ENCODE measurements around the gene SCFD2. TPM values are rescaled to one million over a fixed set of nuclear protein-coding genes. Genes with fewer than 3 reads are reported as not detected.

Gene SCFD2
- total RNA-seq, 6 experiments from 2014 or later: 35.2 to 46.7 (median 41.5) TPM

- Mint-ChIP-seq H3K4me1 (ENCODE audit: low read depth) (peaks cover 17% of the 10 kb centered on the region), H3K36me3 (ENCODE audit: low read depth) (peaks cover 22% of the 10 kb centered on the region), H3K27me3 (ENCODE audit: insufficient read depth) (peaks cover 2% of the 10 kb centered on the region), H3K27ac (no peak overlapping the region), H3K9me3 (no peaks in the 10 kb centered on the region), H3K4me3 (no peak overlapping the region)
- no peak for DNase-seq
- TF ChIP-seq CTCF (IDR thresholded peaks at IDR 0.05): no peak
Measured at GRCh38 chr4:52883183-52883621, 482.7 kb downstream of the SCFD2 start.

GRCh38 chr4:52880994-52881393 is 484.9 kb downstream of the SCFD2 start:
- peaks cover 3% of the 10 kb centered on the region for H3K27me3 Mint-ChIP-seq (ENCODE audit: insufficient read depth)
- DNase-seq: no peak
- TF ChIP-seq CTCF (IDR thresholded peaks at IDR 0.05): no peak
- H3K36me3 Mint-ChIP-seq (ENCODE audit: low read depth): peaks cover 11% of the 10 kb centered on the region
- no peak overlapping the region for H3K27ac Mint-ChIP-seq
- H3K4me1 Mint-ChIP-seq (ENCODE audit: low read depth): peaks cover 17% of the 10 kb centered on the region
- H3K4me3 Mint-ChIP-seq: no peak overlapping the region
- H3K9me3 Mint-ChIP-seq: no peaks in the 10 kb centered on the region

- H3K4me3 Mint-ChIP-seq: no peak overlapping the region
- no peak for DNase-seq
- H3K27ac Mint-ChIP-seq: no peak overlapping the region
Measured at GRCh38 chr4:52879471-52879870, 486.4 kb downstream of the SCFD2 start.

GRCh38 chr4:52877694-52878093 is 488.2 kb downstream of the SCFD2 start:
- H3K27ac Mint-ChIP-seq: no peak overlapping the region
- H3K9me3 Mint-ChIP-seq: no peaks in the 10 kb centered on the region
- peaks cover 11% of the 10 kb centered on the region for H3K36me3 Mint-ChIP-seq (ENCODE audit: low read depth)
- H3K4me1 Mint-ChIP-seq (ENCODE audit: low read depth): no peaks in the 10 kb centered on the region
- no peak for TF ChIP-seq CTCF (IDR thresholded peaks at IDR 0.05)
- H3K27me3 Mint-ChIP-seq (ENCODE audit: insufficient read depth): peaks cover 4% of the 10 kb centered on the region
- no peak overlapping the region for H3K4me3 Mint-ChIP-seq
- DNase-seq: no peak

More at GRCh38 chr4:52879471-52879870, 486.4 kb downstream of the SCFD2 start:
- no peak for TF ChIP-seq CTCF (IDR thresholded peaks at IDR 0.05)
- H3K4me1 Mint-ChIP-seq (ENCODE audit: low read depth): peaks cover 7% of the 10 kb centered on the region
- H3K9me3 Mint-ChIP-seq: no peaks in the 10 kb centered on the region
- H3K36me3 Mint-ChIP-seq (ENCODE audit: low read depth): peaks cover 9% of the 10 kb centered on the region
- H3K27me3 Mint-ChIP-seq (ENCODE audit: insufficient read depth): peaks cover 5% of the 10 kb centered on the region

GRCh38 chr4:52877036-52877435 is 488.8 kb downstream of the SCFD2 start:
- TF ChIP-seq CTCF (IDR thresholded peaks at IDR 0.05): no peak
- H3K27me3 Mint-ChIP-seq (ENCODE audit: insufficient read depth): peaks cover 4% of the 10 kb centered on the region
- H3K4me3 Mint-ChIP-seq: no peak overlapping the region
- no peaks in the 10 kb centered on the region for H3K4me1 Mint-ChIP-seq (ENCODE audit: low read depth)
- peaks cover 5% of the 10 kb centered on the region for H3K36me3 Mint-ChIP-seq (ENCODE audit: low read depth)
- H3K27ac Mint-ChIP-seq: no peak overlapping the region
- no peaks in the 10 kb centered on the region for H3K9me3 Mint-ChIP-seq
- no peak for DNase-seq

GRCh38 chr4:52876069-52876468 is 489.8 kb downstream of the SCFD2 start:
- H3K4me1 Mint-ChIP-seq (ENCODE audit: low read depth): no peaks in the 10 kb centered on the region
- H3K9me3 Mint-ChIP-seq: no peaks in the 10 kb centered on the region
- peaks cover 10% of the 10 kb centered on the region for H3K36me3 Mint-ChIP-seq (ENCODE audit: low read depth)
- no peak for DNase-seq
- H3K27ac Mint-ChIP-seq: no peak overlapping the region
- no peak overlapping the region for H3K4me3 Mint-ChIP-seq
- no peak for TF ChIP-seq CTCF (IDR thresholded peaks at IDR 0.05)
- H3K27me3 Mint-ChIP-seq (ENCODE audit: insufficient read depth): peaks cover 4% of the 10 kb centered on the region
